ENCODE measurements around the gene PDE11A. TPM values are rescaled to one million over a fixed set of nuclear protein-coding genes. Genes with fewer than 3 reads are reported as not detected.
"Not testable (repeated sequence)": the region's sequence is repeated elsewhere in the genome, so short reads cannot be mapped to it uniquely, and the experiment has no call there.

Gene PDE11A
- polyA plus RNA-seq, 3 donors = 5.5 to 7.6 (median 6.9) TPM

GRCh38 chr2:178012639-178013038, 59.9 kb downstream of the PDE11A start:
- DNase-seq (ENCODE audit: low read depth in 3 of 3, low spot score in 2 of 3) = no peak

GRCh38 chr2:178009813-178010212, 62.8 kb downstream of the PDE11A start:
- DNase-seq (ENCODE audit: low read depth in 3 of 3, low spot score in 2 of 3) = no peak

- DNase-seq (ENCODE audit: low read depth in 3 of 3, low spot score in 2 of 3) = no peak
Observed at GRCh38 chr2:178008636-178009289, 63.8 kb downstream of the PDE11A start.

- DNase-seq (ENCODE audit: low read depth in 3 of 3, low spot score in 2 of 3) = no peak
Observed at GRCh38 chr2:178006710-178007109, 65.9 kb downstream of the PDE11A start.

GRCh38 chr2:178005756-178006155, 66.8 kb downstream of the PDE11A start:
- no peak for DNase-seq (ENCODE audit: low read depth in 3 of 3, low spot score in 2 of 3)

- no peak for DNase-seq (ENCODE audit: low read depth in 3 of 3, low spot score in 2 of 3)
Observed at GRCh38 chr2:178002038-178002437, 70.5 kb downstream of the PDE11A start.

- DNase-seq (ENCODE audit: low read depth in 3 of 3, low spot score in 2 of 3) = no peak
Observed at GRCh38 chr2:177998996-177999395, 73.6 kb downstream of the PDE11A start.

GRCh38 chr2:177998006-177998405, 74.6 kb downstream of the PDE11A start:
- DNase-seq (ENCODE audit: low read depth in 3 of 3, low spot score in 2 of 3) = no peak

GRCh38 chr2:177992992-177993391, 79.6 kb downstream of the PDE11A start:
- DNase-seq (ENCODE audit: low read depth in 3 of 3, low spot score in 2 of 3) = no peak

GRCh38 chr2:177989029-177989885, 83.3 kb downstream of the PDE11A start:
- no peak for DNase-seq (ENCODE audit: low read depth in 3 of 3, low spot score in 2 of 3)

- peak in 1 of 3 donors; percentile 4 for DNase-seq (ENCODE audit: low read depth in 3 of 3, low spot score in 2 of 3)
Observed at GRCh38 chr2:177984749-177985148, 87.8 kb downstream of the PDE11A start.

- peak in 2 of 3 donors; percentile 6 to 15 for DNase-seq (ENCODE audit: low read depth in 3 of 3, low spot score in 2 of 3)
Observed at GRCh38 chr2:177983183-177983788, 89.3 kb downstream of the PDE11A start.

GRCh38 chr2:177972782-177973181, 99.8 kb downstream of the PDE11A start:
- DNase-seq (ENCODE audit: low read depth in 3 of 3, low spot score in 2 of 3) = no peak

- no peak for DNase-seq (ENCODE audit: low read depth in 3 of 3, low spot score in 2 of 3)
Observed at GRCh38 chr2:177972123-177972522, 100.5 kb downstream of the PDE11A start.

GRCh38 chr2:177970670-177971454, 101.7 kb downstream of the PDE11A start:
- DNase-seq (ENCODE audit: low read depth in 3 of 3, low spot score in 2 of 3) = no peak

- DNase-seq (ENCODE audit: low read depth in 3 of 3, low spot score in 2 of 3) = no peak
Observed at GRCh38 chr2:177964892-177965291, 107.7 kb downstream of the PDE11A start.

- peak in 1 of 3 donors; percentile 26 for DNase-seq (ENCODE audit: low read depth in 3 of 3, low spot score in 2 of 3)
Observed at GRCh38 chr2:177952151-177952550, 120.4 kb downstream of the PDE11A start.

- not testable (repeated sequence) for DNase-seq (ENCODE audit: low read depth in 3 of 3, low spot score in 2 of 3)
Observed at GRCh38 chr2:177947598-177947997, 125.0 kb downstream of the PDE11A start.

GRCh38 chr2:177944530-177944929, 128.0 kb downstream of the PDE11A start:
- not testable (repeated sequence) for DNase-seq (ENCODE audit: low read depth in 3 of 3, low spot score in 2 of 3)

GRCh38 chr2:177942731-177943130, 129.8 kb downstream of the PDE11A start:
- no peak for DNase-seq (ENCODE audit: low read depth in 3 of 3, low spot score in 2 of 3)

GRCh38 chr2:177939211-177939610, 133.4 kb downstream of the PDE11A start:
- DNase-seq (ENCODE audit: low read depth in 3 of 3, low spot score in 2 of 3) = no peak
